ENCODE results near the gene SUDS3.

Gene SUDS3

GRCh38 chr12:118447181-118447580 lies 70.8 kb downstream of the SUDS3 start:
- DNase-seq (ENCODE audit: low read depth) = no peak

- no peak for DNase-seq (ENCODE audit: low read depth)
Observed at GRCh38 chr12:118448341-118448740, 72.0 kb downstream of the SUDS3 start.

- no peak for DNase-seq (ENCODE audit: low read depth)
Observed at GRCh38 chr12:118455327-118455726, 79.0 kb downstream of the SUDS3 start.

- DNase-seq (ENCODE audit: low read depth) = no peak
Observed at GRCh38 chr12:118456741-118457140, 80.4 kb downstream of the SUDS3 start.

- no peak for DNase-seq (ENCODE audit: low read depth)
Observed at GRCh38 chr12:118459110-118459509, 82.8 kb downstream of the SUDS3 start.

- no peak for DNase-seq (ENCODE audit: low read depth)
Observed at GRCh38 chr12:118463677-118464076, 87.3 kb downstream of the SUDS3 start.

GRCh38 chr12:118465706-118466105 lies 89.4 kb downstream of the SUDS3 start:
- no peak for DNase-seq (ENCODE audit: low read depth)

Measured in CMK (cell line).